ENCODE results near the gene SLC25A33. TPM values are rescaled to one million over a fixed set of nuclear protein-coding genes. Genes with fewer than 3 reads are reported as not detected.

SLC25A33 gene
- total and polyA plus RNA-seq, 2 experiments from 2014 or later, result 13.3 to 18.8 TPM

DNA sequence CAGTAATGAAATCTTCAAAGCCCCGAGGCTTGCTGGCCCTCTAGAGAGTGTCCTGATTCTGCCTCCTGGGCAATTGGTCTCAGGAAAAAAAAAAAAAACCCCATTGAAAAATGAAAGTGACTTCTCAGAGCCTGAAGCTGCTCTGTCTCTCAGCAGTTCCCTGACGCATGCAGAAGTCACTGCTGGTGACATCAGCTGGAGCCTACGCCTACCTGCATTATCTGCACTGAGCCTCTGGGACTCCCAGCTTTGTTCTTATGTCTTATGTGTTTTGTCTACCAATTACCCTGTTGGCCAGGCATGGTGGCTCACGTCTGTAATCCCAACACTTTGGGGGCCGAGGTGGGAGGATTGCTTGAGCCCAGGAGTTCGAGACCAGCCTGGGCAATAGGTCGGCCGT, 10.1 kb upstream of the SLC25A33 start:
- peak overlapping the region; percentile 80; the same call in 1 of the 2 replicates for H2AFZ ChIP-seq
- Mint-ChIP-seq H3K9me3 (no peaks in the 10 kb centered on the region), H3K27me3 (ENCODE audit: insufficient read depth, low read depth, poor library complexity) (peaks cover 1% of the 10 kb centered on the region), H3K4me3 (no peak overlapping the region), H3K27ac (no peak overlapping the region), H3K36me3 (ENCODE audit: low read depth) (no peaks in the 10 kb centered on the region), H3K4me1 (peaks cover 2% of the 10 kb centered on the region; the same call in 2 of the 3 replicates)
- no peaks in the 10 kb centered on the region for H3K36me3 ChIP-seq (ENCODE audit: insufficient read depth)
- ATAC-seq (no peak; the same call in 2 of the 3 replicates), DNase-seq (ENCODE audit: low spot score) (no peak)
- TF ChIP-seq POLR2AphosphoS5 (IDR thresholded peaks at IDR 0.05; ENCODE audit: low read depth) (no peak), ETS1 (IDR thresholded peaks at IDR 0.05) (no peak), EZH2 (IDR thresholded peaks at IDR 0.05; ENCODE audit: low read depth, unreplicated experiment) (no peak), ZNF114 (CRISPR knock-in tag; IDR thresholded peaks at IDR 0.05) (no peak), CREB1 (CRISPR knock-in tag; IDR thresholded peaks at IDR 0.05; ENCODE audit: low read depth) (no peak), ZNF331 (CRISPR knock-in tag; IDR thresholded peaks at IDR 0.05; ENCODE audit: low read depth) (no peak), NANOG (IDR thresholded peaks at IDR 0.05; ENCODE audit: borderline replicate concordance) (no peak), STAT1 (IDR thresholded peaks at IDR 0.05; ENCODE audit: unreplicated experiment) (no peak), JUNB (IDR thresholded peaks at IDR 0.05; ENCODE audit: unreplicated experiment) (no peak)
- TF ChIP-seq, protein P1, sequence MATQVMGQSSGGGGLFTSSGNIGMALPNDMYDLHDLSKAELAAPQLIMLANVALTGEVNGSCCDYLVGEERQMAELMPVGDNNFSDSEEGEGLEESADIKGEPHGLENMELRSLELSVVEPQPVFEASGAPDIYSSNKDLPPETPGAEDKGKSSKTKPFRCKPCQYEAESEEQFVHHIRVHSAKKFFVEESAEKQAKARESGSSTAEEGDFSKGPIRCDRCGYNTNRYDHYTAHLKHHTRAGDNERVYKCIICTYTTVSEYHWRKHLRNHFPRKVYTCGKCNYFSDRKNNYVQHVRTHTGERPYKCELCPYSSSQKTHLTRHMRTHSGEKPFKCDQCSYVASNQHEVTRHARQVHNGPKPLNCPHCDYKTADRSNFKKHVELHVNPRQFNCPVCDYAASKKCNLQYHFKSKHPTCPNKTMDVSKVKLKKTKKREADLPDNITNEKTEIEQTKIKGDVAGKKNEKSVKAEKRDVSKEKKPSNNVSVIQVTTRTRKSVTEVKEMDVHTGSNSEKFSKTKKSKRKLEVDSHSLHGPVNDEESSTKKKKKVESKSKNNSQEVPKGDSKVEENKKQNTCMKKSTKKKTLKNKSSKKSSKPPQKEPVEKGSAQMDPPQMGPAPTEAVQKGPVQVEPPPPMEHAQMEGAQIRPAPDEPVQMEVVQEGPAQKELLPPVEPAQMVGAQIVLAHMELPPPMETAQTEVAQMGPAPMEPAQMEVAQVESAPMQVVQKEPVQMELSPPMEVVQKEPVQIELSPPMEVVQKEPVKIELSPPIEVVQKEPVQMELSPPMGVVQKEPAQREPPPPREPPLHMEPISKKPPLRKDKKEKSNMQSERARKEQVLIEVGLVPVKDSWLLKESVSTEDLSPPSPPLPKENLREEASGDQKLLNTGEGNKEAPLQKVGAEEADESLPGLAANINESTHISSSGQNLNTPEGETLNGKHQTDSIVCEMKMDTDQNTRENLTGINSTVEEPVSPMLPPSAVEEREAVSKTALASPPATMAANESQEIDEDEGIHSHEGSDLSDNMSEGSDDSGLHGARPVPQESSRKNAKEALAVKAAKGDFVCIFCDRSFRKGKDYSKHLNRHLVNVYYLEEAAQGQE (IDR thresholded peaks at IDR 0.05; ENCODE audit: unreplicated experiment), result no peak
- H3K4me3 ChIP-seq, result no peak overlapping the region
- H3K79me2 ChIP-seq (replicated peaks; ENCODE audit: insufficient read depth), result no peaks in the 10 kb centered on the region
- H3K9me2 ChIP-seq (ENCODE audit: insufficient read depth), result no peaks in the 10 kb centered on the region
- no peak overlapping the region for H3K4me2 ChIP-seq
- H3K4me1 ChIP-seq (ENCODE audit: insufficient read depth), result no peaks in the 10 kb centered on the region
- H3K27me3 ChIP-seq (ENCODE audit: insufficient read depth), result no peaks in the 10 kb centered on the region
- no peaks in the 10 kb centered on the region for H3F3A ChIP-seq (replicated peaks; ENCODE audit: low read depth)
- no peaks in the 10 kb centered on the region for H4K20me1 ChIP-seq (replicated peaks; ENCODE audit: insufficient read depth)
- no peak overlapping the region for H3K27ac ChIP-seq (ENCODE audit: low read depth)

DNA sequence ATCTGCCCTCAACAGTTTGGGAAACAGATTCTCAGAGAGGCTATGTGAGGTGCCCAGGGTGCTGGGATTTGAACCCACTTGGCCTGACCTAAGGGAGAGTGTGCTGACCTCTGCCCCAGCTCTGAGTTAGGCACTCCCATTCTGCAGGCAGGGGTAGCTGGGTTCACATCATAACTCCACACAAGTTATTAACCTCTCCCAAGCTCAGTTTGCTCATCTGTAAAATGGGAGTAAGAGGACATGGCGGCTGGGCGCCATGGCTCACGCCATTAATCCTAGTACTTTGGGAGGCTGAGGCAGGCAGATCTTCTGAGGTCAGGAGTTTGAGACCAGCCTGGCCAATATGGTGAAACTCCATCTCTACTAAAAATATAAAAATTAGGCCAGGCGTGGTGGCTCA, 8.9 kb upstream of the SLC25A33 start:
- H3K4me1 ChIP-seq (ENCODE audit: insufficient read depth), result no peaks in the 10 kb centered on the region
- H3K79me2 ChIP-seq (replicated peaks; ENCODE audit: insufficient read depth), result no peaks in the 10 kb centered on the region
- no peaks in the 10 kb centered on the region for H3K9me3 Mint-ChIP-seq
- H3K36me3 Mint-ChIP-seq (ENCODE audit: low read depth), result no peaks in the 10 kb centered on the region
- no peaks in the 10 kb centered on the region for H3K27me3 ChIP-seq (ENCODE audit: insufficient read depth)
- no peaks in the 10 kb centered on the region for H3K9me2 ChIP-seq (ENCODE audit: insufficient read depth)
- H3K4me3 Mint-ChIP-seq, result no peak overlapping the region
- ATAC-seq (no peak), DNase-seq (ENCODE audit: low spot score) (no peak)
- H3K27ac Mint-ChIP-seq, result no peak overlapping the region
- H3K36me3 ChIP-seq (ENCODE audit: insufficient read depth), result no peaks in the 10 kb centered on the region
- no peak overlapping the region for H3K4me3 ChIP-seq
- H3K4me2 ChIP-seq, result no peak overlapping the region
- no peaks in the 10 kb centered on the region for H4K20me1 ChIP-seq (replicated peaks; ENCODE audit: insufficient read depth)
- H3F3A ChIP-seq (replicated peaks; ENCODE audit: low read depth), result no peaks in the 10 kb centered on the region
- peaks cover 1% of the 10 kb centered on the region for H3K27me3 Mint-ChIP-seq (ENCODE audit: insufficient read depth, low read depth, poor library complexity)
- peaks cover 2% of the 10 kb centered on the region; the same call in 2 of the 3 replicates for H3K4me1 Mint-ChIP-seq
- no peak overlapping the region for H3K27ac ChIP-seq (ENCODE audit: low read depth)
- H2AFZ ChIP-seq, result no peak overlapping the region
- TF ChIP-seq STAT1 (IDR thresholded peaks at IDR 0.05; ENCODE audit: unreplicated experiment), result no peak
- no peak for TF ChIP-seq EZH2 (IDR thresholded peaks at IDR 0.05; ENCODE audit: low read depth, unreplicated experiment)
- TF ChIP-seq CTCF (conservative IDR thresholded peaks at IDR 0.05; ENCODE audit: low read depth in 2 of 2), result no peak
- no peak for TF ChIP-seq ZNF331 (CRISPR knock-in tag; IDR thresholded peaks at IDR 0.05; ENCODE audit: low read depth)
- TF ChIP-seq JUNB (IDR thresholded peaks at IDR 0.05; ENCODE audit: unreplicated experiment), result no peak
- TF ChIP-seq CREB1 (CRISPR knock-in tag; IDR thresholded peaks at IDR 0.05; ENCODE audit: low read depth), result no peak
- TF ChIP-seq POLR2AphosphoS5 (IDR thresholded peaks at IDR 0.05; ENCODE audit: low read depth), result no peak
- TF ChIP-seq, protein P1 (IDR thresholded peaks at IDR 0.05; ENCODE audit: unreplicated experiment), result no peak
